B cell (primary cell): ENCODE measurements around the gene ACTL6A. TPM values are rescaled to one million over a fixed set of nuclear protein-coding genes. Genes with fewer than 3 reads are reported as not detected.

ENCODE experiments used
- ATAC-seq: fragments of 200-7000 bp; cut with Tn5 transposase; one replicate; pipeline ENCODE4 v1.10.0; 2021; ENCODE audit warnings: low read depth, mild to moderate bottlenecking, moderate number of reproducible peaks, moderate library complexity
- CTCF ChIA-PET: fragments of 350-600 bp; sonication (Branson Sonifier 250); formaldehyde crosslinking; loops from one replicate; lab custom pipeline; 2021; ENCODE audit warnings: antibody characterized with exemption, inconsistent platforms; lab: Charles Lee
- POLR2A ChIA-PET: fragments of 350-600 bp; sonication (Branson Sonifier 250); formaldehyde crosslinking; loops from one replicate; lab custom pipeline; 2021; ENCODE audit warnings: antibody characterized with exemption; lab: Charles Lee
- DNase-seq: peaks from one replicate; pipeline ENCODE4 v3.0.0; 2013
- H2AFZ ChIP-seq: 2 replicates; pipeline ENCODE4 v1.6.1; 2012; ENCODE audit warnings: mild to moderate bottlenecking, low read depth, low read length; ENCODE audit not compliant: insufficient read depth, poor library complexity, severe bottlenecking
- H3K27ac ChIP-seq, 2 donors: 1 replicate in 1 of 2; 2 replicates in 1 of 2; pipeline ENCODE4 v1.5.1; 2012 to 2013; ENCODE audit warnings: low read length in 2 of 2, mild to moderate bottlenecking in 2 of 2, moderate library complexity in 1 of 2
- H3K27me3 ChIP-seq, 4 experiments: fragments of 200-600 bp in 1 of 4; sonication (generic) in 1 of 4; replicated peaks in 1 of 4; 1 replicate in 2 of 4; 2 replicates in 2 of 4; pipeline versions ENCODE4 v1.6.1 to v1.7.0; 2013 to 2016; ENCODE audit warnings: low read length in 3 of 4, mild to moderate bottlenecking in 2 of 4, mixed read lengths in 1 of 4, moderate library complexity in 1 of 4; ENCODE audit not compliant: insufficient read depth in 4 of 4, control insufficient read depth in 3 of 4; ENCODE audit errors: control extremely low read depth in 1 of 4
- H3K36me3 ChIP-seq, 2 experiments: replicated peaks in 1 of 2; 1 replicate in 1 of 2; 2 replicates in 1 of 2; pipeline versions ENCODE4 v1.6.1 to v1.7.1; 2013; ENCODE audit warnings: low read length in 1 of 2; ENCODE audit not compliant: insufficient read depth in 2 of 2, control insufficient read depth in 1 of 2; ENCODE audit errors: control extremely low read depth in 1 of 2, extremely low read depth in 1 of 2
- H3K4me1 ChIP-seq, 2 donors: fragments of 200-600 bp in 1 of 2; sonication (generic) in 1 of 2; 1 replicate in 1 of 2; 2 replicates in 1 of 2; pipeline versions ENCODE4 v1.5.1 to v1.6.1; 2013 to 2017; ENCODE audit warnings: low read length in 2 of 2; ENCODE audit not compliant: control insufficient read depth in 2 of 2, insufficient read depth in 2 of 2
- H3K4me2 ChIP-seq: replicated peaks from 2 replicates; pipeline ENCODE3; 2012; ENCODE audit warnings: mild to moderate bottlenecking, low read depth, low read length; ENCODE audit not compliant: poor library complexity, severe bottlenecking
- H3K4me3 ChIP-seq, 5 experiments: fragments of 200-600 bp in 1 of 5; sonication (generic) in 1 of 5; 1 replicate in 3 of 5; 2 replicates in 2 of 5; pipeline versions ENCODE4 v1.5.1 to v1.7.0; 2011 to 2016; ENCODE audit warnings: low read length in 4 of 5, mild to moderate bottlenecking in 4 of 5, low read depth in 2 of 5, control low read depth in 1 of 5, moderate library complexity in 1 of 5; ENCODE audit not compliant: insufficient read depth in 1 of 5; ENCODE audit errors: control extremely low read depth in 1 of 5, extremely low read depth in 1 of 5
- H3K79me2 ChIP-seq: fragments of 200-600 bp; sonication (generic); one replicate; pipeline ENCODE4 v1.6.0; 2016; ENCODE audit warnings: low read length; ENCODE audit not compliant: control insufficient read depth, insufficient read depth
- H3K9ac ChIP-seq: fragments of 200-600 bp; sonication (generic); 2 replicates; pipeline ENCODE4 v1.6.1; 2017; ENCODE audit warnings: mild to moderate bottlenecking, low read length, moderate library complexity
- H3K9me3 ChIP-seq, 3 donors: one replicate each; pipeline versions ENCODE4 v1.6.1 to v1.7.1; 2013; ENCODE audit warnings: low read length in 2 of 3; ENCODE audit not compliant: control insufficient read depth in 2 of 3, insufficient read depth in 1 of 3; ENCODE audit errors: control extremely low read depth in 1 of 3
- H4K20me1 ChIP-seq: 2 replicates; pipeline ENCODE4 v1.6.0; 2012; ENCODE audit warnings: mild to moderate bottlenecking, low read length; ENCODE audit not compliant: insufficient read depth, control insufficient read depth, poor library complexity, severe bottlenecking
- H3K27ac Mint-ChIP-seq: one replicate; pipeline ENCODE4 v1.8.0; 2021; ENCODE audit warnings: mixed read lengths
- H3K27me3 Mint-ChIP-seq: one replicate; pipeline ENCODE4 v1.8.0; 2021; ENCODE audit warnings: mixed read lengths
- H3K4me1 Mint-ChIP-seq: one replicate; pipeline ENCODE4 v1.8.0; 2021; ENCODE audit warnings: mixed read lengths
- H3K4me3 Mint-ChIP-seq: one replicate; pipeline ENCODE4 v1.8.0; 2021; ENCODE audit warnings: mixed read lengths
- H3K9me3 Mint-ChIP-seq: one replicate; pipeline ENCODE4 v1.8.0; 2022; ENCODE audit warnings: mixed read lengths; ENCODE audit not compliant: insufficient read depth
- EZH2 ChIP-seq: IDR thresholded peaks from 2 replicates; pipeline ENCODE4 v1.6.1; 2012; ENCODE audit warnings: borderline replicate concordance, low read depth, mild to moderate bottlenecking, moderate library complexity, low read length; ENCODE audit not compliant: insufficient read depth, poor library complexity, severe bottlenecking
- WGBS: methylation state at CpG from one replicate; pipeline ENCODE4 v1.1.5; 2013; ENCODE audit warnings: missing lambda C conversion rate; ENCODE audit not compliant: insufficient coverage; 5-methylcytosine and 5-hydroxymethylcytosine counted together
- intact Hi-C: fragments of 100-400 bp; cut with micrococcal nuclease; formaldehyde crosslinking; loops from one replicate; pipeline ENCODE4 v1.10.0; 2022
- polyA plus RNA-seq: library from polyadenylated mRNA; depleted of rRNA; stranded (reverse); fragments of >200 nt; gene quantifications from 2 replicates; pipeline ENCODE4 v1.2.3, GENCODE V29; 2012
- total RNA-seq, 2 donors: library from RNA; stranded (reverse); fragments of 120-200 nt in 1 of 2; gene quantifications; 1 replicate in 1 of 2; 2 replicates in 1 of 2; pipeline versions ENCODE4 v1.2.3 to v1.2.4, GENCODE V29; 2013 to 2022
- TF ChIP-seq, protein P1 (sequence below): fragments of 200-600 bp; IDR thresholded peaks from one replicate; pipeline ENCODE4 v1.8.0; 2022; ENCODE audit warnings: antibody characterized with exemption, mild to moderate bottlenecking

ACTL6A gene
- total and polyA plus RNA-seq, 2 donors (not counting 1 experiment from before 2014, with no cell fraction given) = 26.2 to 48.5 TPM

DNA sequence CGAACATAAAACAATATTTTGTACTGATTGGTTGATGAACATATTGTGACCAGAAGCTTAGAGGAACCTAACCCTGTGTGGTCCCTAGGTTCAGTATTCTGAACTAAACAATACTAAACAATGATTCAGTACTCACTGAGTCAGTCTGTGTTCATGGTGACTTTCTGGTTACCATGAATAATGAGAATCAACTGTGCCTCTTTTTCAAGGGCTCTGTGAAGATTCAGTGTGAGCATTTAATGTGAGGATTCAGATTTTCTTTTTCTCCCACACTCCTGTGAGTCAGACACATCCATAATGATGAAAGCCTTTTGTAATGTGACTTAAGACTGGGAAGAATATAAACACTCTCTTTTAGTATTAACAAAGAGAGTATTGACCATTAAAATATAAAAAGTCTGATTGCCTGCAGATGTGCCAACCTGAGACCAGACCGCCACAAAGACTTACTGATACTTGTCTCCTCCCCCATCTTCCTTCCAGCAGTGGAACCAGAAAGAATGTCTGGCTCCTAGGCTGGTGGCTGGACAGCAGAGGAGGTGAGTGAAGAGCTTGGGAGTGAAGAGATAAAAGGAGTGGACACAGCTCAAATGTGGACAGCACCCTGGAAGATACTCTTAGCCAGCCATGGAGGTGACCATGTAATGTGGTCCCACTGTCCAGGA lies 17.6 kb upstream of the ACTL6A start:
- DNase-seq = no peak
- ChIA-PET POLR2A (no interaction called here), CTCF (no interaction called here)
- Histone ChIP-seq H3K4me3 (no peak overlapping the region), H3K4me2 (no peak overlapping the region), H3K79me2 (no peaks in the 10 kb centered on the region), H4K20me1 (no peaks in the 10 kb centered on the region), H3K9ac (no peak overlapping the region), H3K4me1 (no peaks in the 10 kb centered on the region), H3K27ac (no peak overlapping the region), H3K27me3 (no peaks in the 10 kb centered on the region), H3K9me3 (no peaks in the 10 kb centered on the region), H3K36me3 (no peaks in the 10 kb centered on the region), H2AFZ (no peak overlapping the region)
- no peak overlapping the region for H3K27ac Mint-ChIP-seq
- TF ChIP-seq, protein P1, sequence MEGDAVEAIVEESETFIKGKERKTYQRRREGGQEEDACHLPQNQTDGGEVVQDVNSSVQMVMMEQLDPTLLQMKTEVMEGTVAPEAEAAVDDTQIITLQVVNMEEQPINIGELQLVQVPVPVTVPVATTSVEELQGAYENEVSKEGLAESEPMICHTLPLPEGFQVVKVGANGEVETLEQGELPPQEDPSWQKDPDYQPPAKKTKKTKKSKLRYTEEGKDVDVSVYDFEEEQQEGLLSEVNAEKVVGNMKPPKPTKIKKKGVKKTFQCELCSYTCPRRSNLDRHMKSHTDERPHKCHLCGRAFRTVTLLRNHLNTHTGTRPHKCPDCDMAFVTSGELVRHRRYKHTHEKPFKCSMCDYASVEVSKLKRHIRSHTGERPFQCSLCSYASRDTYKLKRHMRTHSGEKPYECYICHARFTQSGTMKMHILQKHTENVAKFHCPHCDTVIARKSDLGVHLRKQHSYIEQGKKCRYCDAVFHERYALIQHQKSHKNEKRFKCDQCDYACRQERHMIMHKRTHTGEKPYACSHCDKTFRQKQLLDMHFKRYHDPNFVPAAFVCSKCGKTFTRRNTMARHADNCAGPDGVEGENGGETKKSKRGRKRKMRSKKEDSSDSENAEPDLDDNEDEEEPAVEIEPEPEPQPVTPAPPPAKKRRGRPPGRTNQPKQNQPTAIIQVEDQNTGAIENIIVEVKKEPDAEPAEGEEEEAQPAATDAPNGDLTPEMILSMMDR = no peak
- TF ChIP-seq EZH2 = no peak
- H3K4me3 Mint-ChIP-seq = no peak overlapping the region
- ATAC-seq = no peak
- H3K4me1 Mint-ChIP-seq = no peaks in the 10 kb centered on the region
- H3K27me3 Mint-ChIP-seq = peaks cover 7% of the 10 kb centered on the region
- intact Hi-C loops = no loop called here
- no CpG with 5 or more reads among the region's 2 CpGs for WGBS
- no peaks in the 10 kb centered on the region for H3K9me3 Mint-ChIP-seq

DNA sequence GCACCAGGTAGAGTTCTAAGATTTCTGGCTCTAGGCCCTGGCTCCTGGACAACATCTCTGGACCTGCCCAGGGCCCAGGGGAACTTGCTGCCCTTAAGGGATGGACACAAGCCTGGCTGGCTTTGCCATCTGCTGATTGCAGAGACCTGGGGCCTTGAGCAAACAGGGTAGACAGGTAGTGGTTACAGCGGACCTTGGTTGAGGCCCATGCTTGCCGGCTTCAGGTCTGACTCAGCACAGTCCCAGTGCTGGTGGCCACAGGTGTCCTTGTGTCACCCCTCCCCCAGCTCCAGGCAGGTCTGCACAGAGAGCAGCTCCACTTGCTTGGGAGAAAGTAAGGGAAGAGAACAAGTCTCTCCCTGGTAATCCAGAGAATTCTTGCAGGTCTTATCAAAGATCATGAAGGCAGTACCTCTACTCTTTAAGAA lies 15.9 kb upstream of the ACTL6A start:
- TF ChIP-seq EZH2 = no peak
- TF ChIP-seq, protein P1 = no peak
- H3K27me3 Mint-ChIP-seq = peaks cover 5% of the 10 kb centered on the region

More for the DNA sequence above, 15.9 kb upstream of the ACTL6A start:
- Histone ChIP-seq H3K79me2 (no peaks in the 10 kb centered on the region), H3K4me2 (no peak overlapping the region), H2AFZ (no peak overlapping the region), H3K27me3 (no peaks in the 10 kb centered on the region), H3K36me3 (no peaks in the 10 kb centered on the region), H3K27ac (no peak overlapping the region), H3K9ac (no peak overlapping the region), H4K20me1 (no peaks in the 10 kb centered on the region), H3K9me3 (no peaks in the 10 kb centered on the region), H3K4me1 (no peaks in the 10 kb centered on the region), H3K4me3 (no peak overlapping the region)
- H3K27ac Mint-ChIP-seq = no peak overlapping the region
- POLR2A ChIA-PET = no interaction called here
- WGBS = 56% methylated on average over 2 of the region's 2 CpGs
- no peak for DNase-seq
- CTCF ChIA-PET = no interaction called here
- no peak for ATAC-seq
- no peaks in the 10 kb centered on the region for H3K4me1 Mint-ChIP-seq
- no peak overlapping the region for H3K4me3 Mint-ChIP-seq
- H3K9me3 Mint-ChIP-seq = no peaks in the 10 kb centered on the region
- intact Hi-C loops = no loop called here
